Measurements from ENCODE around the gene SCARB1.

GRCh38 chr12:124727264-124727800 lies 136.3 kb downstream of the SCARB1 start:
- TF ChIP-seq CTCF (IDR thresholded peaks at IDR 0.05; ENCODE audit: extremely low read depth in 1 of 2, insufficient read depth in 1 of 2, low read depth in 1 of 2, low read length in 2 of 2) = no peak
- TF ChIP-seq POLR2A (IDR thresholded peaks at IDR 0.05; ENCODE audit: low read depth, low read length) = no peak
